ENCODE data around the gene GPR137. TPM values are rescaled to one million over a fixed set of nuclear protein-coding genes. Genes with fewer than 3 reads are reported as not detected.
A peak's percentile ranks its signal among the peaks of the same experiment; 100 is the strongest.

Gene GPR137
- total and polyA plus RNA-seq, 10 of the 15 experiments (the other 5 are each of a cell fraction or from before 2014, with no cell fraction given): 0.37 to 29.2 (median 13.8) TPM

DNA sequence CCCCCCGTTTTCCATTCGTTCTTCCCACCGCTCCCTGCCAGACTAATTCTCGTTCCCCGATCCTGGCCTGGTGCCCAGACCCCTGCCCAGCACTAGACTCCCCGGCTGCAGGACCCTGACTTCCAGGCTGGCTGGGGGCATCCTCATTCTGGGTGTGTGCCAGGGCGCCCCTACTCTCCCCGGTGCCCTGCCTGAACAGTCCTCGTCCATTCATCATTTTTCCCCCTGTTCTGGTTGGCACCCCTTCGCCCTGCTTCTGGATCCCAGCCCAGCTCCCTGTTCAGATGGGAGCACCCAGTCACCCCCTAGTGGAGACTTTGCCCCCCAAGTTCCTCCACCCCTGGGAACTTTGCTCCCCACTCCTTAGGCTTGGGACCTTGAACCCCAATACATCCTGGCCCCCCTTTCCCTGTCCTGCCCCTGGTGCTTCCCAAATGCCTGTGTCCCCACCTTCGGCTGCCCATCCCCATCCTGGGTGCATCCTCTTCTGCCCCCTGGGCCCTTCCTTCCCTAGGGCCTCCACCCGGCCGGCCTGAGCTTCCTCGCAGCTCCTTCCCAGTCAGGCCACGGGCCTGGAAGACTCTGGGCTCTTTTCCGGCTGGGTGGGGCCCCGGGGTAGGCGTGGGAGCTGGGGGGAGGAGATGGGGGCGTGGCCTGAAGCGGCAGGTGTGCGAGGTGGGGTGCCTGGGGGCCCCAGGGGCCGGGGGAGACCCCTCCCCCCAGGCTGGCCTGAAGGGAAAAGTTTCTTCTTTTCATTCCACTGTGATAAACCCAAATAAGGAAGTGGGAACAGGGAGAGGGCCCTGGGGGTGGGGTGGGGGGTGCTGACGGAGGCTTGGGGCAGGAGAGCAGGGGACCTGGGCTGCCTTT, 33.4 kb upstream of the GPR137 start:
- Histone ChIP-seq H2AFZ (ENCODE audit: control insufficient read depth, low read depth, low read length) (peak overlapping the region; percentile 65), H3K9me3 (replicated peaks; ENCODE audit: control insufficient read depth, insufficient read depth, low read length) (no peaks in the 10 kb centered on the region), H3K4me3 (peak overlapping the region; percentile 66), H3K79me2 (ENCODE audit: control insufficient read depth, insufficient read depth, low read length) (no peaks in the 10 kb centered on the region; the same call in 1 of the 2 replicates), H3K36me3 (ENCODE audit: control insufficient read depth in 2 of 2, insufficient read depth in 2 of 2, low read length in 1 of 2) (no peaks in the 10 kb centered on the region; a peak in 2 of 4 replicates), H3K27ac (ENCODE audit: control insufficient read depth, insufficient read depth) (no peak overlapping the region), H3K4me1 (ENCODE audit: control insufficient read depth, insufficient read depth, low read length) (peaks cover 6% of the 10 kb centered on the region), H3K4me2 (ENCODE audit: control insufficient read depth, insufficient read depth) (peak overlapping the region; percentile 100), H3K9ac (ENCODE audit: control insufficient read depth, insufficient read depth, low read length) (peak overlapping the region; percentile 82), H4K20me1 (ENCODE audit: control insufficient read depth, insufficient read depth) (no peaks in the 10 kb centered on the region), H3K27me3 (replicated peaks in 1 of 2; ENCODE audit: control insufficient read depth in 2 of 2, insufficient read depth in 2 of 2, low read length in 1 of 2) (no peaks in the 10 kb centered on the region)
- ChIA-PET SMC1A (ENCODE audit: uncharacterized antibody, unreplicated experiment) (interaction anchor here (1.7 kb wide), 1 partner anchor 47 kb away, joined by 15 read pairs; the partner anchor contains the start of gene FERMT3), CTCF (interaction anchor here (0.6 to 4.8 kb wide), 12 partner anchors 8 to 89 kb away, joined by 3 to 64 read pairs (median 6); partner anchors contain the start of genes CATSPERZ, FERMT3, FKBP2 and STIP1), RAD21 (ENCODE audit: unreplicated experiment) (interaction anchor here (0.6 to 3.1 kb wide), 9 partner anchors 8 to 66 kb away, joined by 3 to 30 read pairs (median 4); partner anchors contain the start of genes CATSPERZ, ESRRA, FERMT3 and FKBP2), POLR2A (interaction anchor here (0.6 to 2.0 kb wide), 6 partner anchors 11 to 53 kb away, joined by 3 to 12 read pairs (median 6); partner anchors contain the start of genes ESRRA, FERMT3 and FKBP2)
- no peak for FAIRE-seq
- 1% methylated on average over 20 of the region's 23 CpGs for WGBS (ENCODE audit: insufficient coverage, insufficient replicate concordance, low lambda C conversion rate, missing lambda C conversion rate)
- intact Hi-C loops (cut with micrococcal nuclease; ENCODE audit: unreplicated experiment): no loop called here
- TF ChIP-seq GATAD2B (conservative IDR thresholded peaks at IDR 0.05; ENCODE audit: low read depth): no peak
- TF ChIP-seq NBN (IDR thresholded peaks at IDR 0.05): 0 out of 2 replicates have a peak, but pooled peaks have one; percentile 36
- peak; percentile 39; the same call in 1 of the 2 replicates for TF ChIP-seq IKZF1 (conservative IDR thresholded peaks at IDR 0.05)
- peak; percentile 35 to 54 (median 36); a peak in 4 of 6 replicates for TF ChIP-seq CTCF (IDR thresholded peaks at IDR 0.05 in 2 of 3, conservative IDR thresholded peaks at IDR 0.05 in 1 of 3; ENCODE audit: control insufficient read depth in 2 of 3, extremely low read depth in 1 of 3, insufficient read depth in 1 of 3, low read depth in 3 of 3, low read length in 3 of 3)
- TF ChIP-seq ATF7 (IDR thresholded peaks at IDR 0.05; ENCODE audit: low read depth): no peak
- no peak for TF ChIP-seq TAF1 (IDR thresholded peaks at IDR 0.05; ENCODE audit: borderline replicate concordance, low read depth, low read length)
- TF ChIP-seq CHD2 (IDR thresholded peaks at IDR 0.05; ENCODE audit: borderline replicate concordance, low read depth, low read length): no peak
- no peak for TF ChIP-seq NFYA (IDR thresholded peaks at IDR 0.05; ENCODE audit: borderline replicate concordance, low read depth, low read length)
- TF ChIP-seq EGR1 (IDR thresholded peaks at IDR 0.05; ENCODE audit: borderline replicate concordance in 1 of 2, low read depth in 2 of 2, low read length in 2 of 2): 0 out of 3 replicates have a peak, but pooled peaks of 1 of the 2 experiments have one; percentile 1
- TF ChIP-seq TCF12 (IDR thresholded peaks at IDR 0.05; ENCODE audit: low read depth, low read length): 0 out of 2 replicates have a peak, but pooled peaks have one; percentile 6
- TF ChIP-seq, protein P1, sequence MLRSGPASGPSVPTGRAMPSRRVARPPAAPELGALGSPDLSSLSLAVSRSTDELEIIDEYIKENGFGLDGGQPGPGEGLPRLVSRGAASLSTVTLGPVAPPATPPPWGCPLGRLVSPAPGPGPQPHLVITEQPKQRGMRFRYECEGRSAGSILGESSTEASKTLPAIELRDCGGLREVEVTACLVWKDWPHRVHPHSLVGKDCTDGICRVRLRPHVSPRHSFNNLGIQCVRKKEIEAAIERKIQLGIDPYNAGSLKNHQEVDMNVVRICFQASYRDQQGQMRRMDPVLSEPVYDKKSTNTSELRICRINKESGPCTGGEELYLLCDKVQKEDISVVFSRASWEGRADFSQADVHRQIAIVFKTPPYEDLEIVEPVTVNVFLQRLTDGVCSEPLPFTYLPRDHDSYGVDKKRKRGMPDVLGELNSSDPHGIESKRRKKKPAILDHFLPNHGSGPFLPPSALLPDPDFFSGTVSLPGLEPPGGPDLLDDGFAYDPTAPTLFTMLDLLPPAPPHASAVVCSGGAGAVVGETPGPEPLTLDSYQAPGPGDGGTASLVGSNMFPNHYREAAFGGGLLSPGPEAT (IDR thresholded peaks at IDR 0.05; ENCODE audit: low read depth): 0 out of 2 replicates have a peak, but pooled peaks have one; percentile 37
- TF ChIP-seq IKZF2 (IDR thresholded peaks at IDR 0.05): peak; percentile 28 to 43; a peak in 3 of 4 replicates
- TF ChIP-seq HDGF (IDR thresholded peaks at IDR 0.05): peak; percentile 44; the same call in 1 of the 2 replicates
- TF ChIP-seq, protein P2, sequence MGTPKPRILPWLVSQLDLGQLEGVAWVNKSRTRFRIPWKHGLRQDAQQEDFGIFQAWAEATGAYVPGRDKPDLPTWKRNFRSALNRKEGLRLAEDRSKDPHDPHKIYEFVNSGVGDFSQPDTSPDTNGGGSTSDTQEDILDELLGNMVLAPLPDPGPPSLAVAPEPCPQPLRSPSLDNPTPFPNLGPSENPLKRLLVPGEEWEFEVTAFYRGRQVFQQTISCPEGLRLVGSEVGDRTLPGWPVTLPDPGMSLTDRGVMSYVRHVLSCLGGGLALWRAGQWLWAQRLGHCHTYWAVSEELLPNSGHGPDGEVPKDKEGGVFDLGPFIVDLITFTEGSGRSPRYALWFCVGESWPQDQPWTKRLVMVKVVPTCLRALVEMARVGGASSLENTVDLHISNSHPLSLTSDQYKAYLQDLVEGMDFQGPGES (IDR thresholded peaks at IDR 0.05): no peak
- ATAC-seq: peak; percentile 21
- DNase-seq (ENCODE audit: low read depth, low spot score): no peak
- in situ Hi-C loops (cut with MboI): no loop called here
- BruUV-seq (replicated peaks): no TSS peak
